HEK293T (cell line): ENCODE data around the gene TDRD5.

ENCODE experiments used
- CTCF ChIA-PET: fragments of 350-600 bp; formaldehyde crosslinking; extraction: SDS; loops from one replicate; lab custom pipeline; 2021; ENCODE audit warnings: antibody characterized with exemption, inconsistent platforms; lab: Yijun Ruan, JAX
- POLR2A ChIA-PET: fragments of 350-600 bp; formaldehyde crosslinking; extraction: SDS; loops from one replicate; lab custom pipeline; 2020; ENCODE audit warnings: antibody characterized with exemption, inconsistent platforms; lab: Yijun Ruan, JAX
- DNase-seq: peaks from one replicate; pipeline ENCODE4 v3.0.0; 2012; ENCODE audit warnings: mixed read lengths; ENCODE audit errors: extremely low spot score
- ARNT ChIP-seq: fragments of 450-650 bp; IDR thresholded peaks from 2 replicates; pipeline ENCODE4 v1.6.1; 2017; ENCODE audit warnings: mild to moderate bottlenecking
- BHLHE40 ChIP-seq: fragments of 450-650 bp; IDR thresholded peaks from 2 replicates; pipeline ENCODE4 v1.6.1; 2016; ENCODE audit warnings: mild to moderate bottlenecking, moderate library complexity, borderline replicate concordance
- CTBP1 ChIP-seq: fragments of 450-650 bp; IDR thresholded peaks from 2 replicates; pipeline ENCODE4 v1.6.1; 2016; ENCODE audit warnings: borderline replicate concordance
- ELF4 ChIP-seq: fragments of 450-650 bp; IDR thresholded peaks from 2 replicates; pipeline ENCODE4 v1.6.1; 2017; ENCODE audit warnings: antibody characterized with exemption
- FOXA1 ChIP-seq: fragments of 450-650 bp; IDR thresholded peaks from 2 replicates; pipeline ENCODE4 v1.6.1; 2016; ENCODE audit warnings: mild to moderate bottlenecking
- FOXK2 ChIP-seq: fragments of 450-650 bp; IDR thresholded peaks from 2 replicates; pipeline ENCODE4 v1.6.1; 2016; ENCODE audit warnings: mild to moderate bottlenecking
- FOXM1 ChIP-seq: fragments of 450-650 bp; IDR thresholded peaks from 2 replicates; pipeline ENCODE4 v1.6.1; 2017; ENCODE audit warnings: mild to moderate bottlenecking, borderline replicate concordance
- HDGF ChIP-seq: fragments of 450-650 bp; IDR thresholded peaks from 2 replicates; pipeline ENCODE4 v1.6.1; 2017; ENCODE audit warnings: antibody characterized with exemption, borderline replicate concordance
- L3MBTL2 ChIP-seq: fragments of 450-650 bp; conservative IDR thresholded peaks from 2 replicates; pipeline ENCODE4 v1.6.1; 2016; ENCODE audit warnings: mild to moderate bottlenecking
- LEF1 ChIP-seq: fragments of 450-650 bp; IDR thresholded peaks from 2 replicates; pipeline ENCODE4 v1.6.1; 2017; ENCODE audit warnings: mild to moderate bottlenecking, borderline replicate concordance
- NFRKB ChIP-seq: fragments of 450-650 bp; IDR thresholded peaks from 2 replicates; pipeline ENCODE4 v1.6.1; 2016; ENCODE audit warnings: mild to moderate bottlenecking, moderate library complexity
- SP1 ChIP-seq: fragments of 450-650 bp; IDR thresholded peaks from 2 replicates; pipeline ENCODE4 v1.6.1; 2017
- SUZ12 ChIP-seq: fragments of 450-650 bp; IDR thresholded peaks from 2 replicates; pipeline ENCODE4 v1.6.1; 2016; ENCODE audit warnings: mild to moderate bottlenecking
- TARDBP ChIP-seq: fragments of 450-650 bp; IDR thresholded peaks from 2 replicates; pipeline ENCODE4 v1.6.1; 2016
- ZNF384 ChIP-seq: fragments of 450-650 bp; IDR thresholded peaks from 2 replicates; pipeline ENCODE4 v1.6.1; 2016
- TF ChIP-seq, protein P1 (sequence below): fragments of 450-650 bp; IDR thresholded peaks from 2 replicates; pipeline ENCODE4 v1.6.1; 2016

TDRD5 gene

DNA sequence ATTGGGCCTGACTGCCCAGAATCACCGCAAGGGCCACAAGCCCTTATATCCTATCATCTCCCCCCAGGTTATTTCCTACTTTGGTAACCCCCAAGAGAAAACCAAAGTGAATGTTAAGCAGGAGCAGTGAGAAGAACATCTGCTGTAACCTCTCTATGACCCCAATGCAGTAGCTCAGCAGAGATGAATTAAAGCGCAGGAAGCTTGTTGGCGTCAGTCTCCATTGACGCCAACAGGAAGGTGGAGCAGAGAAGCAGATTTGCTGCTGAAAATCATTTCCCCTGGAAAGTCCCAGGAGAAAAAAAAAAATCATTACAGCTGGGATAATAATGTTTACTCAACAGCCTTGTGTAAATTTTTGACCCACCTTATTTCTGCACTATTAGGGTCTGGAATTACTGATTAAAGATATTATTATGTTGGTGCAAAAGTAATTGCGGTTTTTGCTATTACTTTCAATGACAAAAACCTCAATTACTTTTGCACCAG is 118.3 kb downstream of the TDRD5 start:
- no peak for TF ChIP-seq ZNF384
- peak; percentile 87 for TF ChIP-seq ELF4
- CTCF ChIA-PET = interaction anchor here (12.5 kb wide), 1 partner anchor 102 kb away, joined by 288 read pairs; no protein-coding TSS in a partner anchor
- POLR2A ChIA-PET = no interaction called here
- no peak for DNase-seq

DNA sequence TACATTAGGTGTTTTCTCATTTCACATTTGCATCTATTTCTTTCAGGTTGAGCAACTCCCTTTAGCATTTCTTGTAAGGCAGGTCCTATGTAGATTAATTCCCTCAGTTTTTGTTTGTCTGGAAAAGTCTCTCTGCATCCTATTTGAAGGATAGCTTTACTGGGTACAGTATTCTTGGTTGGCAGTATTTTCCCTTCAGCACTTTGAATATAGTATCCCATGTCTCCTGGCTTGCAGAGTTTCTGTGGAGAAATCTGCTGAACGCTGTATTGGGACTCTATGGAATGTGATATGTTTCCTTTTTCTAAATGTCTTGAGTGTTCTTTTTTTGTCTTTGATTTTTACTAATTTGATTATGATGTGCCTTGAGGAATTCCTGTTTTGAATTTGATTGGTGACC is 122.5 kb downstream of the TDRD5 start:
- TF ChIP-seq BHLHE40 (no peak), L3MBTL2 (no peak), ELF4 (no peak), NFRKB (no peak), ARNT (no peak), ZNF384 (no peak), LEF1 (no peak), FOXK2 (no peak), SP1 (no peak), HDGF (no peak), CTBP1 (no peak), FOXM1 (no peak), SUZ12 (no peak), TARDBP (no peak)
- TF ChIP-seq, protein P1, sequence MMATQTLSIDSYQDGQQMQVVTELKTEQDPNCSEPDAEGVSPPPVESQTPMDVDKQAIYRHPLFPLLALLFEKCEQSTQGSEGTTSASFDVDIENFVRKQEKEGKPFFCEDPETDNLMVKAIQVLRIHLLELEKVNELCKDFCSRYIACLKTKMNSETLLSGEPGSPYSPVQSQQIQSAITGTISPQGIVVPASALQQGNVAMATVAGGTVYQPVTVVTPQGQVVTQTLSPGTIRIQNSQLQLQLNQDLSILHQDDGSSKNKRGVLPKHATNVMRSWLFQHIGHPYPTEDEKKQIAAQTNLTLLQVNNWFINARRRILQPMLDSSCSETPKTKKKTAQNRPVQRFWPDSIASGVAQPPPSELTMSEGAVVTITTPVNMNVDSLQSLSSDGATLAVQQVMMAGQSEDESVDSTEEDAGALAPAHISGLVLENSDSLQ = no peak
- CTCF ChIA-PET = interaction anchor here (0.7 to 1.2 kb wide), 2 partner anchors 8 to 96 kb away, joined by 3 read pairs; no protein-coding TSS in a partner anchor
- DNase-seq = no peak
- POLR2A ChIA-PET = no interaction called here

DNA sequence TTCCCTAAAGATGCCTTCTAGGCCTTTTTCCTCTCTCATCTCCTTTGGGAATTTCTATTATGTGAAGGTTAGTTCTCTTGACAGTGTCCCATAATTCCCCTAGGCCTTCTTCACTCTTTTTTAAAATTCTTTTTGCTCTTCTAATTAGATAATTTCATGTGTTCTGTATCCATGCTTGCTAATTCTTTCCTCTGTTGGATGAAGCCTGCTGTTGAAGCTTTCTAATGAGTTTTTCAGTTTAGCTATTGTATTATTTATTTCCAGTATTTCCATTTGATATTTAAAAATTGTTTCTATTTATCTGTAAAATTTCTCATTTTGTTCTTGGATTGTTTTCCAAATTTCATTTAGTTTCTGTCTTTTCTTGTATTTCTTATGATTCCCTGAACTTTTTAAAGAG is 123.0 kb downstream of the TDRD5 start:
- ChIA-PET POLR2A (no interaction called here), CTCF (interaction anchor here (0.7 to 1.2 kb wide), 2 partner anchors 8 to 95 kb away, joined by 3 read pairs; no protein-coding TSS in a partner anchor)
- DNase-seq = no peak
- TF ChIP-seq FOXA1 (no peak), CTBP1 (no peak), FOXK2 (no peak), HDGF (no peak), ZNF384 (no peak), LEF1 (no peak), SUZ12 (no peak), ELF4 (no peak)
- TF ChIP-seq, protein P1 = no peak

DNA sequence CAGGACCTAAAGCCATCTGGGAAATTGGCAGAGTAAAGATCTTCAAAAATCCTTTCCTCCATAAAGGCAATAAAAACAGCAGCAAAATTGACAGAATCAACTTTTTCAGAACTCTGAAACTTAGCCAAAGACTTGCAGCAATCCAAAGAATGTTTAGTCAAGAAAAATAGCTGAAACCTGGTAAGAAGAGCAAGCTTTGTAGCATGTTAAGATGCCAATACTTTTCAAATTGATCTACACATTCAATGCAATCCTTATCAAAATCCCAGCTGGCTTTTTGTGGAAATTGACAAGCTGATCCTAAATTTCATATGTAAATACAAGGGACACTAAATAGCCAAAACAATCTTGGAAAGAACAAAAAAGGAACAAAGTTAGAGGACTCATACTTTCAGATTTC is 127.6 kb downstream of the TDRD5 start:
- no peak for DNase-seq
- CTCF ChIA-PET = interaction anchor here (1.0 kb wide), 1 partner anchor 96 kb away, joined by 3 read pairs; no protein-coding TSS in a partner anchor
- POLR2A ChIA-PET = no interaction called here
- TF ChIP-seq TARDBP = no peak
- TF ChIP-seq FOXA1 = no peak
- TF ChIP-seq L3MBTL2 = no peak
- no peak for TF ChIP-seq SUZ12
- TF ChIP-seq ARNT = no peak
- TF ChIP-seq CTBP1 = no peak
- no peak for TF ChIP-seq SP1
- TF ChIP-seq HDGF = no peak
- TF ChIP-seq BHLHE40 = no peak
- no peak for TF ChIP-seq NFRKB
- no peak for TF ChIP-seq LEF1
- TF ChIP-seq FOXM1 = no peak

DNA sequence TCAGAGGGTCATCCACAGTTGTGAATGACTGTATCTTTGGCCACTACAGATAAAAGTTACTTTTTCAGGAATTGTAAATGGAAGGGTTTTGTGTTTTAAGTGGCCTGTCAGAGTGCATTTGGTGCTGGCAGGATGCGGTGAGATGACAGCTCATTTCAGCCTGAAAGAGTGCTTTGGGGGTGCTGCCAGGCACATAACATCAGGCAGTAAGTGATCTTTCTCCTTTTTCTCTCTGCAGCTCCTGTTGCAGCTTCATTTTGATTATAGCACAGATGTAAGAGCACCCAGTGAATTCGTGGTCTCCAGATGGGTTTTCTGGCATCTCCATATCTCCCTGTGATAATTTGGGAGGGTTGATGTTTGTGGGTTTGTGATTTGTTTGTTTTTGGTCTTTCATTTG is 136.6 kb downstream of the TDRD5 start:
- no peak for DNase-seq
- TF ChIP-seq ZNF384 (no peak), ARNT (no peak), SUZ12 (no peak), FOXM1 (no peak), HDGF (no peak), SP1 (no peak), ELF4 (no peak), L3MBTL2 (no peak), TARDBP (no peak), FOXA1 (no peak), LEF1 (no peak), CTBP1 (no peak), NFRKB (no peak), BHLHE40 (no peak), FOXK2 (no peak)
- TF ChIP-seq, protein P1 = no peak
- CTCF ChIA-PET = interaction anchor here (1.1 kb wide), 1 partner anchor 82 kb away, joined by 5 read pairs; no protein-coding TSS in a partner anchor
- POLR2A ChIA-PET = no interaction called here

DNA sequence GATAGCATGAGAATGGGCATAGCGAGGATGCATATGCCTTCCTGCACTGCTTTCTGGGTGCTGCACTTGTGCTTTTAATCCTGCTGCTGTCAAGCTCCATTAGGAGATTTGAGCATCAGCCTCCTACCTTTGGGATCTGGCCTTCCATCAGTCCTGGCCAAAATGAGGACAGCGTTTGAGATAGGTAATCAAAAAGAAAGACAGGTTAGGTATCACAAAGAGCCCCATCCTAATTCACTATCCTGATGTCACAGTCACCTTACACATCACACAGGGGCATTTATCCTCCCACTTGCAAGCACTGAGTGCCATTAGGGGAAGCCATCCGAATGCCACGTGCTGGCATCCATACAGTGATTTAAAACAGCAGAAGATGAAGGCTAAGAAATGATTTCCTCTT is 138.2 kb downstream of the TDRD5 start:
- TF ChIP-seq FOXA1 (no peak), TARDBP (no peak), NFRKB (no peak), FOXK2 (no peak), FOXM1 (no peak)
- TF ChIP-seq, protein P1 = no peak
- ChIA-PET POLR2A (no interaction called here), CTCF (interaction anchor here (1.9 kb wide), 1 partner anchor 80 kb away, joined by 6 read pairs; no protein-coding TSS in a partner anchor)
- no peak for DNase-seq
